Lower lobe of right lung (tissue), 2 donors: Measurements from ENCODE around the gene GPR37. TPM values are rescaled to one million over a fixed set of nuclear protein-coding genes. Genes with fewer than 3 reads are reported as not detected.
A peak's percentile ranks its signal among the peaks of the same experiment; 100 is the strongest.

Source experiments
- ATAC-seq, 2 donors: fragments of 200-7000 bp; cut with Tn5 transposase; one replicate each; pipeline ENCODE4 v1.9.1; 2020 to 2022; ENCODE audit warnings: mild to moderate bottlenecking in 2 of 2, moderate library complexity in 2 of 2
- DNase-seq: peaks from one replicate; pipeline ENCODE4 v3.0.0-alpha.2; 2020
- H3K27ac ChIP-seq: fragments of 200-600 bp; one replicate; pipeline ENCODE4 v1.8.0; 2022
- H3K27me3 ChIP-seq: fragments of 200-600 bp; one replicate; pipeline ENCODE4 v1.8.0; 2022; ENCODE audit warnings: low read depth
- H3K36me3 ChIP-seq: fragments of 200-600 bp; one replicate; pipeline ENCODE4 v1.8.0; 2022; ENCODE audit warnings: mild to moderate bottlenecking
- H3K4me1 ChIP-seq: fragments of 200-600 bp; one replicate; pipeline ENCODE4 v1.8.0; 2022
- H3K4me3 ChIP-seq: fragments of 200-600 bp; one replicate; pipeline ENCODE4 v1.8.0; 2022; ENCODE audit warnings: mild to moderate bottlenecking
- H3K9me3 ChIP-seq: fragments of 200-600 bp; one replicate; pipeline ENCODE4 v1.8.0; 2022
- intact Hi-C: fragments of 100-400 bp; cut with DNase I; formaldehyde crosslinking; loops from one replicate; pipeline ENCODE4 v1.11.0; 2022
- long read RNA-seq: library from polyadenylated mRNA; unstranded; transcript quantifications from one replicate; pipeline ENCODE4 v2.0.0, GENCODE V29; 2021
- total RNA-seq: library from RNA; stranded (reverse); fragmentation: NEBNext Ultra II Directional; extraction: Animal tissue kit (Norgen Biotek cat#: 25700); gene quantifications from one replicate; pipeline ENCODE4 v1.2.1, GENCODE V29; 2021
- TF ChIP-seq, protein P1 (sequence below): fragments of 200-600 bp; IDR thresholded peaks from one replicate; pipeline ENCODE4 v1.8.0; 2022; ENCODE audit warnings: antibody characterized with exemption, mild to moderate bottlenecking
- donor health status: DM: no; HTN: yes; CAD: no; lungs with severe emphysema.

GPR37 gene
- total RNA-seq, result 0.59 TPM
- long read RNA-seq, partial matches to known transcripts, result 0 of 1 reads
- long read RNA-seq, other reads (novel, unspliced or antisense), result 0 of 1 reads

- peaks cover 11% of the 10 kb centered on the region for H3K4me1 ChIP-seq
- DNase-seq (peak; percentile 69), ATAC-seq (peak; percentile 94 to 96)
- no peaks in the 10 kb centered on the region for H3K36me3 ChIP-seq
- H3K27ac ChIP-seq, result no peak within 1 kb of the TSS
- H3K9me3 ChIP-seq, result no peaks in the 10 kb centered on the region
- H3K27me3 ChIP-seq, result peaks cover 47% of the 10 kb centered on the region
- intact Hi-C loops, result no loop called here
- peak within 1 kb of the TSS; percentile 62 for H3K4me3 ChIP-seq
- TF ChIP-seq, protein P1, sequence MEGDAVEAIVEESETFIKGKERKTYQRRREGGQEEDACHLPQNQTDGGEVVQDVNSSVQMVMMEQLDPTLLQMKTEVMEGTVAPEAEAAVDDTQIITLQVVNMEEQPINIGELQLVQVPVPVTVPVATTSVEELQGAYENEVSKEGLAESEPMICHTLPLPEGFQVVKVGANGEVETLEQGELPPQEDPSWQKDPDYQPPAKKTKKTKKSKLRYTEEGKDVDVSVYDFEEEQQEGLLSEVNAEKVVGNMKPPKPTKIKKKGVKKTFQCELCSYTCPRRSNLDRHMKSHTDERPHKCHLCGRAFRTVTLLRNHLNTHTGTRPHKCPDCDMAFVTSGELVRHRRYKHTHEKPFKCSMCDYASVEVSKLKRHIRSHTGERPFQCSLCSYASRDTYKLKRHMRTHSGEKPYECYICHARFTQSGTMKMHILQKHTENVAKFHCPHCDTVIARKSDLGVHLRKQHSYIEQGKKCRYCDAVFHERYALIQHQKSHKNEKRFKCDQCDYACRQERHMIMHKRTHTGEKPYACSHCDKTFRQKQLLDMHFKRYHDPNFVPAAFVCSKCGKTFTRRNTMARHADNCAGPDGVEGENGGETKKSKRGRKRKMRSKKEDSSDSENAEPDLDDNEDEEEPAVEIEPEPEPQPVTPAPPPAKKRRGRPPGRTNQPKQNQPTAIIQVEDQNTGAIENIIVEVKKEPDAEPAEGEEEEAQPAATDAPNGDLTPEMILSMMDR, result no peak
Measured at GRCh38 chr7:124765401-124766352, at the start of gene GPR37. GPR37 (minus strand) TSS chr7:124765792; CDS start chr7:124764976, 816 bp downstream.

DNA sequence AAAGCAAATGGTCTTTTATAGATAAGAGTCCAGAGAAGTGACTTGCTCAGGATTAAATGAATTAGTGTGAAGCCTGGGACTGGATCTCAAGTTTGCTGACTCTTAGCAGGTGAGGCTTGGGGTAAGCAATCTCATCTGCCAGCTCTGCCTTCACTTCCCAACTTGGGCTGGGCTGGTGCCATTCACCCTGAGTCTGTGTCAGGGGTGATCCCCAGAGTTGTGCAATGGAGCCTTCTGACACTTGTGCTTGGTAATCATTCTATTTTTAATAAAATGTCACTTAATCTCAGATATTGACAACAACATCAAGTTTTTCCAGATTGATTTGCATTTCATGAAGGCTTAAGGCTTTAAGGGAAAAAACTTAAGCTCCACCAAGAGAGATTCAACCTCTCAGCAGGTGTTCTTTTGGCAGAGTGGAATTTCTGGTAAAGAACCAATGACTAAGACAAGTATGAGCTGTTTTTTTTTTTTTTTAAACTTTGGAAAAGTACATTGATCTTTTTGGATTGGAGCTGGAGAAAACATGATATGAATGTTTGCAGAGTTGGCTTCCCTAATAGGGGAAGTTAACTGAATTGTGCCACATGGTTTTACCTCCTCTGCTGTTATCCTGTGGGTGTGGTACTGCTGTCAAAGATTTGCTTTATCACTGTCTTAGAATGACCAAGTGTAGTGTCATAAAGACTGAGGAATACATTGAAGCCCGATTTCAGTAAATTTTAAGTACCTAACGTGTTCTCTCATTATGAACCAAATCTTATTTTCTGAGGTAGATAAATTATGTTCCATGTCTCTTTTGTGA, 48.6 kb upstream of the GPR37 start:
- TF ChIP-seq, protein P1, result no peak
- Histone ChIP-seq H3K27me3 (no peaks in the 10 kb centered on the region), H3K4me1 (no peaks in the 10 kb centered on the region), H3K9me3 (no peaks in the 10 kb centered on the region), H3K27ac (no peak overlapping the region), H3K36me3 (no peaks in the 10 kb centered on the region), H3K4me3 (no peak overlapping the region)
- ATAC-seq (no peak), DNase-seq (no peak)
- intact Hi-C loops, result no loop called here

GRCh38 chr7:124812764-124813163, 47.2 kb upstream of the GPR37 start:
- Histone ChIP-seq H3K9me3 (no peaks in the 10 kb centered on the region), H3K4me1 (no peaks in the 10 kb centered on the region), H3K36me3 (no peaks in the 10 kb centered on the region), H3K27me3 (no peaks in the 10 kb centered on the region), H3K27ac (no peak overlapping the region), H3K4me3 (no peak overlapping the region)
- intact Hi-C loops, result no loop called here
- ATAC-seq, result no peak
- DNase-seq, result no peak
- TF ChIP-seq, protein P1, result no peak

DNA sequence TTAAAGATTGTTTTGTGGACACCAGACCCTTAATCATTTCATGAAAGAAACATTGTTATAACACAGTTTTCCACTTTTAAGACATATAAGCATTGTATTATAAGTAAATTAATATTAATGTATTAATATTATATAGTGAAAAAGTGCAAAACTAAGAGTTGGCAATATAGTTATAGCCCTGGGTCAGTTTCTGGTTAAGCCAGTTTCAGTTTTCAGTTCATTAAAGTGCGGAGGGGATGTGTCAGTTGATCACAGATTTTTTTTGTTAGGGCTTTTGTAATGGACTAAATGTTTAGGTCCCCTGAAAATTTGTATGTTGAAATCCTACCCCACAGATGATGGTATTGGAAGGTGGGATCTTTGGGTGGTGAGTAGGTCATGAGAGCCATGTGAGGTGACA, 45.7 kb upstream of the GPR37 start:
- Histone ChIP-seq H3K4me3 (no peak overlapping the region), H3K27me3 (no peaks in the 10 kb centered on the region), H3K4me1 (no peaks in the 10 kb centered on the region), H3K27ac (no peak overlapping the region), H3K9me3 (no peaks in the 10 kb centered on the region), H3K36me3 (no peaks in the 10 kb centered on the region)
- no peak for ATAC-seq
- no peak for DNase-seq
- TF ChIP-seq, protein P1, result no peak
- intact Hi-C loops, result no loop called here

GRCh38 chr7:124810605-124811004, 45.0 kb upstream of the GPR37 start:
- H3K36me3 ChIP-seq, result no peaks in the 10 kb centered on the region
- no peaks in the 10 kb centered on the region for H3K9me3 ChIP-seq
- H3K27me3 ChIP-seq, result no peaks in the 10 kb centered on the region
- intact Hi-C loops, result no loop called here
- ATAC-seq, result no peak
- H3K4me1 ChIP-seq, result no peaks in the 10 kb centered on the region
- no peak for DNase-seq
- TF ChIP-seq, protein P1, result no peak
- no peak overlapping the region for H3K4me3 ChIP-seq
- H3K27ac ChIP-seq, result no peak overlapping the region
